Measurements from ENCODE around the gene CACTIN. TPM values are rescaled to one million over a fixed set of nuclear protein-coding genes. Genes with fewer than 3 reads are reported as not detected.

CACTIN gene
- polyA plus RNA-seq, 1 experiment = 13.8 TPM

- CTCF ChIA-PET = no interaction called here
- H3K4me3 ChIP-seq (ENCODE audit: low read depth, low read length) = no peak overlapping the region
- no peaks in the 10 kb centered on the region for H3K27me3 ChIP-seq (ENCODE audit: control insufficient read depth, insufficient read depth, low read length)
- no peak for TF ChIP-seq CTCF (IDR thresholded peaks at IDR 0.05; ENCODE audit: insufficient read depth, low read depth, low read length)
- DNase-seq (ENCODE audit: low read depth) = no peak
- POLR2A ChIA-PET = no interaction called here
- peaks cover 38% of the 10 kb centered on the region for H3K36me3 ChIP-seq (ENCODE audit: control insufficient read depth, insufficient read depth, low read length)
These were observed 12.9 kb upstream of the CACTIN start for GRCh38 chr19:3639479-3639878.

GRCh38 chr19:3638208-3639193 lies 11.9 kb upstream of the CACTIN start:
- ChIA-PET CTCF (no interaction called here), POLR2A (no interaction called here)
- Histone ChIP-seq H3K4me3 (ENCODE audit: low read depth, low read length) (no peak overlapping the region), H3K36me3 (ENCODE audit: control insufficient read depth, insufficient read depth, low read length) (peaks cover 35% of the 10 kb centered on the region), H3K27me3 (ENCODE audit: control insufficient read depth, insufficient read depth, low read length) (no peaks in the 10 kb centered on the region)
- TF ChIP-seq CTCF (IDR thresholded peaks at IDR 0.05; ENCODE audit: insufficient read depth, low read depth, low read length) = no peak
- no peak for DNase-seq (ENCODE audit: low read depth)

DNA sequence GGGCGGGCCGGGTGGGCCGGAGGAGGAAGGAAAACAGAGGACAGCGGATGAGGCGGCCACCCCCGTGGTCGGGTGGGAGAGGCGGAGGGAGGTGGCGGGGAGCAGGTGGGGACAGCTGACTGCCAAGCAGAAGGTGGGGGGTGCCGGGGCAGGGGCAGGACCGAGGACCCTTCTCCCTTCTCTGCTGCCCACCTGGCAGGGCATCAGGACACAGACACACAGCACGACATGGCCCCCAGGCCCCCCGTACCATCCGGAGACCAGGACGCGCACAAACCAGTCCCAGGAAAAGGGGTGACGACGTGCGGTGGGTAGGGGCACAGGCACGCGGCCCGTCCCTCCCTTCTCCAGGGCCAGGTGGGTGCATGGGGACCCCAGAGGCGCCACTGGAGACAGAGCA lies 11.0 kb upstream of the CACTIN start:
- CTCF ChIA-PET = no interaction called here
- H3K27me3 ChIP-seq (ENCODE audit: control insufficient read depth, insufficient read depth, low read length) = no peaks in the 10 kb centered on the region
- POLR2A ChIA-PET = no interaction called here

DNA sequence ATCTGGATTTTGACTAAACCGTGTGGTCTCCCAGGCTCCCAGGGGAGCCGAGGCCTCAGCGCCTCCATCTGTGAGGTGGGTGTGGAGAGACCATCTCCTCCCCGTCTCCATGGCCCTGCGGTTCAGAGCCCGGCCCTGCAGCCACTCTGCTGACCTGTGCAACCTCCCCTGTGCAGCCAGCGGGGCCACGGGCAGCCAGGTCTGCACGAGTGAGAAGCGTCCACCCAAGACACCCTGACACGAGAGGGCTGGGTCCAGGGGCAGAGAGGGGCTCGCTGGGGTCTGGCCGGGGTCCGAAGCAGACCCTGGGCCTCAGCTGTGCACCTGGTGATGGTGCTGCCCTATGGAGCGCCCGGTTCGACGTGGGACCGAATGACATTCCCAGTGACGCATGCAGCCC lies 10.4 kb upstream of the CACTIN start:
- TF ChIP-seq CTCF (IDR thresholded peaks at IDR 0.05; ENCODE audit: insufficient read depth, low read depth, low read length) = no peak
- CTCF ChIA-PET = no interaction called here
- no peak overlapping the region for H3K4me3 ChIP-seq (ENCODE audit: low read depth, low read length)
- no peaks in the 10 kb centered on the region for H3K27me3 ChIP-seq (ENCODE audit: control insufficient read depth, insufficient read depth, low read length)
- DNase-seq (ENCODE audit: low read depth) = no peak
- POLR2A ChIA-PET = no interaction called here
- H3K36me3 ChIP-seq (ENCODE audit: control insufficient read depth, insufficient read depth, low read length) = peaks cover 32% of the 10 kb centered on the region

More for the DNA sequence above, 11.0 kb upstream of the CACTIN start:
- H3K4me3 ChIP-seq (ENCODE audit: low read depth, low read length) = no peak overlapping the region
- no peak for TF ChIP-seq CTCF (IDR thresholded peaks at IDR 0.05; ENCODE audit: insufficient read depth, low read depth, low read length)
- no peak for DNase-seq (ENCODE audit: low read depth)
- peaks cover 33% of the 10 kb centered on the region for H3K36me3 ChIP-seq (ENCODE audit: control insufficient read depth, insufficient read depth, low read length)

DNA sequence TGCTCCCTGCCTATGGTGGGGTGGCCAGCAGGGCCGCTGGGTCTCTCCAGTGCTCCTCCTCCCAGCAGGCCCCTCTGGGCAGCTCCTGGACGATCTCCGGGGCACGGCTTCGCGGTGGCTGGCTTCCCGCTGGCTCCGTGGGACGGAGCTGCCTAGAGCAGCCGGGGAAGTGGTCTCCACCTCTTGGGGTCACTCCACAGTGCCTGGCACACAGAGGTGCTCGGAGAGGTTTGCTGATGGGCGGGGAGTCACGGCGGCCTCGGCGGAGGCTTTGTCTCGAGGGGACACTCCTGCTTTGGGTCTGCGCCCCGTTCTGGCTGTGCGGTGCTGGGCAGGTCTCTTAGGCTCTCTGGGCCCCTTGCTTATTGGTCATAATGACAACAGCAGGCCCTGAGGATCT lies 9.9 kb upstream of the CACTIN start:
- CTCF ChIA-PET = no interaction called here
- no peak for TF ChIP-seq CTCF (IDR thresholded peaks at IDR 0.05; ENCODE audit: insufficient read depth, low read depth, low read length)
- no peak for DNase-seq (ENCODE audit: low read depth)
- peaks cover 30% of the 10 kb centered on the region for H3K36me3 ChIP-seq (ENCODE audit: control insufficient read depth, insufficient read depth, low read length)
- H3K4me3 ChIP-seq (ENCODE audit: low read depth, low read length) = no peak overlapping the region
- H3K27me3 ChIP-seq (ENCODE audit: control insufficient read depth, insufficient read depth, low read length) = no peaks in the 10 kb centered on the region
- POLR2A ChIA-PET = no interaction called here
